Testis (tissue), 2 donors: Measurements from ENCODE around the gene CTU2.

Experiments
- CTCF ChIP-seq, 3 experiments: fragments of 450-650 bp in 2 of 3; fragments of 200-600 bp in 1 of 3; sonication (generic) in 1 of 3; IDR thresholded peaks; one replicate each; pipeline ENCODE4 v1.5.1; 2016 to 2019; ENCODE audit warnings: antibody characterized with exemption in 3 of 3, mild to moderate bottlenecking in 2 of 3, moderate library complexity in 1 of 3
- POLR2A ChIP-seq: fragments of 450-650 bp; IDR thresholded peaks from one replicate; pipeline ENCODE4 v1.6.1; 2017; ENCODE audit warnings: antibody characterized with exemption, mild to moderate bottlenecking, moderate library complexity

GRCh38 chr16:88694221-88695087 is 11.8 kb upstream of the CTU2 start:
- TF ChIP-seq POLR2A (no peak), CTCF (IDR thresholded peaks at IDR 0.05) (no peak)
